Psoas muscle (tissue), 8 donors: ENCODE data around the gene ABLIM1. TPM values are rescaled to one million over a fixed set of nuclear protein-coding genes. Genes with fewer than 3 reads are reported as not detected.

Experiments used
- ATAC-seq, 4 donors: fragments of 200-7000 bp; cut with Tn5 transposase; one replicate each; pipeline ENCODE4 v1.9.1; 2020; ENCODE audit warnings: moderate library complexity in 3 of 4, mild to moderate bottlenecking in 2 of 4
- DNase-seq, 2 donors: peaks; one replicate each; pipeline ENCODE4 v3.0.0-alpha.2; 2020
- H3K27ac ChIP-seq: fragments of 200-600 bp; one replicate; pipeline ENCODE4 v1.8.0; 2022
- H3K27me3 ChIP-seq, 3 donors: fragments of 200-600 bp in 1 of 3; one replicate each; pipeline versions ENCODE4 v1.6.1 to v1.8.0; 2013 to 2022; ENCODE audit warnings: low read length in 2 of 3, mild to moderate bottlenecking in 2 of 3, moderate library complexity in 1 of 3; ENCODE audit not compliant: insufficient read depth in 3 of 3
- H3K36me3 ChIP-seq, 2 donors: fragments of 200-600 bp in 1 of 2; one replicate each; pipeline versions ENCODE4 v1.6.1 to v1.8.0; 2013 to 2022; ENCODE audit warnings: low read depth in 1 of 2, mild to moderate bottlenecking in 1 of 2, moderate library complexity in 1 of 2; ENCODE audit not compliant: insufficient read depth in 1 of 2
- H3K4me1 ChIP-seq: fragments of 200-600 bp; one replicate; pipeline ENCODE4 v1.8.0; 2022
- H3K4me3 ChIP-seq: fragments of 200-600 bp; one replicate; pipeline ENCODE4 v1.8.0; 2022; ENCODE audit warnings: mild to moderate bottlenecking
- H3K9me3 ChIP-seq: fragments of 200-600 bp; one replicate; pipeline ENCODE4 v1.8.0; 2022
- CTCF ChIP-seq: fragments of 200-600 bp; IDR thresholded peaks from one replicate; pipeline ENCODE4 v1.8.0; 2022; ENCODE audit warnings: antibody characterized with exemption
- WGBS, 3 donors: extraction: QIAGEN DNeasy Blood & Tissue Kit; methylation state at CpG; one replicate each; pipeline versions ENCODE4 v1.1.6 to v1.1.7; 2013; 5-methylcytosine and 5-hydroxymethylcytosine counted together
- intact Hi-C, 2 donors: fragments of 100-400 bp; cut with DNase I; formaldehyde crosslinking; loops; one replicate each; pipeline versions ENCODE4 v1.11.0 to v1.14.2; 2022
- polyA plus RNA-seq, 3 donors: library from polyadenylated mRNA; stranded (reverse); fragments of 200-250 nt; gene quantifications; one replicate each; pipeline ENCODE4 v1.2.3, GENCODE V29; 2013
- total RNA-seq, 4 donors: library from RNA; stranded (reverse); fragmentation: NEBNext Ultra II Directional in 2 of 4; extraction: Animal tissue kit (Norgen Biotek cat#: 25700) in 2 of 4; gene quantifications; one replicate each; pipeline versions ENCODE4 v1.2.1 to v1.2.4, GENCODE V29; 2021 to 2023
- donor health status: healthy with polysubstance abuse.
- donor health status: DM: no; HTN: no; CAD: no; lungs with moderate emphysema.
- donor health status: Bipolar disorder and iron deficiency.
- donor health status: healthy.
- donor health status: DM: yes; HTN: yes; CAD: no.
- donor health status: DM: no; HTN: no; CAD: no.
- donor health status: DM: no; HTN: no; CAD: no.
- donor health status: DM: yes; HTN: yes; CAD: no.

The ABLIM1 gene
- total and polyA plus RNA-seq, 7 donors: 15.4 to 183 (median 21.8) TPM

- intact Hi-C loops: no loop called here
- no peaks in the 10 kb centered on the region for H3K36me3 ChIP-seq
- 78 to 89% (median 82%) methylated on average over 3 of the region's 3 CpGs for WGBS, 3 donors
- no peaks in the 10 kb centered on the region for H3K9me3 ChIP-seq
- H3K27me3 ChIP-seq: no peaks in the 10 kb centered on the region
- TF ChIP-seq CTCF: no peak
- H3K4me1 ChIP-seq: peaks cover 8% of the 10 kb centered on the region
- no peak overlapping the region for H3K27ac ChIP-seq
- no peak for ATAC-seq
- no peak overlapping the region for H3K4me3 ChIP-seq
- no peak for DNase-seq
Observed at GRCh38 chr10:114645706-114646105, 12.4 kb downstream of the ABLIM1 start.

GRCh38 chr10:114643158-114643557 lies 14.9 kb downstream of the ABLIM1 start:
- TF ChIP-seq CTCF: no peak
- WGBS, 3 donors: 78 to 88% (median 82%) methylated on average over 2 of the region's 2 CpGs
- no peak overlapping the region for H3K27ac ChIP-seq
- DNase-seq (no peak), ATAC-seq (no peak)
- H3K4me3 ChIP-seq: no peak overlapping the region
- no peaks in the 10 kb centered on the region for H3K27me3 ChIP-seq
- H3K36me3 ChIP-seq: no peaks in the 10 kb centered on the region
- no peaks in the 10 kb centered on the region for H3K4me1 ChIP-seq
- intact Hi-C loops: no loop called here
- no peaks in the 10 kb centered on the region for H3K9me3 ChIP-seq

GRCh38 chr10:114642729-114643128 lies 15.3 kb downstream of the ABLIM1 start:
- H3K9me3 ChIP-seq: no peaks in the 10 kb centered on the region
- WGBS, 3 donors: 66 to 81% (median 68%) methylated on average over 5 of the region's 5 CpGs
- no peak for DNase-seq
- intact Hi-C loops: no loop called here
- H3K4me3 ChIP-seq: no peak overlapping the region
- H3K36me3 ChIP-seq: no peaks in the 10 kb centered on the region
- no peaks in the 10 kb centered on the region for H3K4me1 ChIP-seq
- no peak for TF ChIP-seq CTCF
- no peaks in the 10 kb centered on the region for H3K27me3 ChIP-seq
- ATAC-seq: no peak
- no peak overlapping the region for H3K27ac ChIP-seq

- 73 to 78% (median 78%) methylated on average over 8 of the region's 8 CpGs for WGBS, 3 donors
- Histone ChIP-seq H3K4me3 (no peak overlapping the region), H3K9me3 (no peaks in the 10 kb centered on the region), H3K27ac (no peak overlapping the region), H3K36me3 (no peaks in the 10 kb centered on the region), H3K27me3 (peaks cover 0 to 15% (median 0%) of the 10 kb centered on the region in 3 donors), H3K4me1 (peaks cover 11% of the 10 kb centered on the region)
- no peak for TF ChIP-seq CTCF
- no peak for DNase-seq
- peak in 1 of 4 donors; percentile 55 for ATAC-seq
- intact Hi-C loops: loop anchor here in 1 of 2 donors (10.0 kb wide), 1 partner anchor 146 kb away; no protein-coding TSS in a partner anchor
Observed at GRCh38 chr10:114638821-114639625, 19.1 kb downstream of the ABLIM1 start.
